ENCODE results near the gene IP6K3.

GRCh38 chr6:33709605-33710295, 37.0 kb downstream of the IP6K3 start:
- TF ChIP-seq CTCF (IDR thresholded peaks at IDR 0.05): no peak
- TF ChIP-seq POLR2A (IDR thresholded peaks at IDR 0.05): no peak

Data from testis (tissue), 2 donors.